GM21423 (cell line): ENCODE measurements around the gene LTB4R2.
A peak's percentile ranks its signal among the peaks of the same experiment; 100 is the strongest.

Source experiments
- ATAC-seq: cut with Tn5 transposase; IDR thresholded peaks from one replicate; pipeline ENCODE4 v1.9.1; 2021; ENCODE audit warnings: mild to moderate bottlenecking, moderate library complexity; ENCODE audit not compliant: unreplicated experiment

The LTB4R2 gene

DNA sequence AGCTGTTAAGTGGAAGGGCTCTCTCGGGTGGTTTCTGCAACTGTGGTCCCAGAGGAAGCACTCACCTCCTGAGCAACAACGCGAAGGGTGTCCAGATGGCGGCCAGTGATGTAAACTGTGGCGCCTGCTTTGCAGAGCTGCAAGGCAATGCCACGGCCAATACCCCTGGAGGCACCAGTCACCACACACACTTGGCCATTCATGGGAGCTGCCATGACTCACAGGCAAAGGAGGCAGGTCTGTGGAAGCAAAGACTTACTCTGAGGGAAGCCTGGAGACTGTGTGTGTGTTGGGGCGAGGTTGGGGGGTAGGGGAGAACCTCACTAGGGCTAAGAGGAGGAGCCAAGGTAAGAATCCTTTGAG, 11.1 kb upstream of the LTB4R2 start:
- ATAC-seq: no peak

DNA sequence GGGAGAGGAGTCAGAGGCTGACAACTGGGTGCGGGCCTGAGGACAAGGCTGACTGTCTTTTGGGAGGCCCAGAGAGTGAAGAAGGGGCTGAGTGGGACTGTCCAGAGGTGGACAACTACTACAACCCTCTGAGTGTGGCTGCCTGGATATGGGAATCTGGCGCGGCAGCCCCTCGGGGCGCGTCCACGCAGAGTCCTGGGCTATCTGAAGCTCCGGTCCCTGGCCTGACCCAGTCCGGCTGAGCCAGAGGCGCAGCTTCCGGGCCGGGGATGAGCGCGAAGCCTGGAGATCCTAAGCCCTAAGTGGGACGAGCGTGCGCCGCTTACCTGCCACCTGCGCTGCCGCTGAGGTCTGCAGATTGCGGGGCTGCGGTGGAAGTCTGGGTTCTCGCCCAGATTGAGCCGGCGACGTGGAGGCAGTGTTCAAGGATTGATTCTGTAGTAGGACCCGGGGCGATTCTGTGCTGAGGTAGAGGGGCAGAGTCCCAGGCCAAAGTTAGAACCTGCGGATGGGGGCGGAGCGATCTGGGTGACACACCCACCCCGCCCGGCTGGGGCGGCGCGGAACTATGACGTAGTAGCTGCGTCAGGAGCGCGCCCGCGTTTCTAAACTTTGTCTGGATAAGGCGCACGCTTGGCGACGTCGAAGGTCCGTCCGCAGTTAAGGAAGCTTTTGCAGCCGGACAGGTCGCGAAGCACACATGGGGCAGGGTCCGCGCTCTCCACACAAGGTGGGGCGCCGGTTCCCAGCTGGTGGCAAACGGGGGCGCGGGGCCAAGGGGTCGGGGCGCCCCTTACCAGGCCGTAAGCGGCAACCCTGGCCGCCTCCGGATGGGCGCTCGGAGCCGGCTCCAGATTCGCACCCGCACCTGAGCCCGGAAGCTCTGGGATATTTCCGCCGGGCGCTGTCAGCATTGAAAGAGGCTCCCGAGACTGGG, 10.4 kb upstream of the LTB4R2 start, which contains the start of the genes DHRS1 and NOP9:
Gene DHRS1, minus strand, starts transcription at position 526 of the 937 bp plus-strand sequence. CDS start 674 bp downstream, outside the sequence.
Gene NOP9, plus strand, starts transcription at position 596 of the 937 bp plus-strand sequence. Its CDS starts 105 bp downstream, at position 701.
- peak; percentile 53 for ATAC-seq

DNA sequence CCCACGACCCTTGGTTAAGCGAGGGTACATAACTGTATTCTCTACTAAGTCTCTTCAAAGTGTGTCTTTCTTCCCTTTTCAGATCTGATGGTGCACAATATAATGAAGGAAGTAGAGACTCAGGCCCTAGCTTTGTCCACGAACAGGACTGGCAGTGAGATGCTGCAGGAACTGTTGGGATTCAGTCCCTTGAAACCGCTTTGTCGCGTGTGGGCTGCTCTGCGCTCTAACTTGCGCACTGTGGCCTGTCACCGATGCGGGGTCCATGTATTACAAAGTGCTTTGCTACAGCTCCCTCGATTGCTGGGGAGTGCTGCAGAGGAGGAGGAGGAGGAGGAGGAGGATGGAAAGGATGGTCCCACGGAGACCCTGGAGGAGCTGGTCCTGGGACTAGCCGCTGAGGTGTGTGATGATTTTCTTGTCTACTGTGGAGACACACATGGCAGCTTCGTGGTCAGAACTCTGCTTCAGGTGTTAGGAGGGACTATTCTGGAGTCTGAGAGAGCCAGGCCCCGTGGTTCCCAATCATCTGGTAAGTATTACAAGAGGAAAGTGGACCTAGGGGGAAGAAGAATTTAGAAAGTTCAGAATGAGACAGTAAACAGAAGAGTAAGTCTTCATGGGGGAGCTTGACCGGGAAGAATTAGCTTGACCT, 9.5 kb upstream of the LTB4R2 start:
- no peak for ATAC-seq

DNA sequence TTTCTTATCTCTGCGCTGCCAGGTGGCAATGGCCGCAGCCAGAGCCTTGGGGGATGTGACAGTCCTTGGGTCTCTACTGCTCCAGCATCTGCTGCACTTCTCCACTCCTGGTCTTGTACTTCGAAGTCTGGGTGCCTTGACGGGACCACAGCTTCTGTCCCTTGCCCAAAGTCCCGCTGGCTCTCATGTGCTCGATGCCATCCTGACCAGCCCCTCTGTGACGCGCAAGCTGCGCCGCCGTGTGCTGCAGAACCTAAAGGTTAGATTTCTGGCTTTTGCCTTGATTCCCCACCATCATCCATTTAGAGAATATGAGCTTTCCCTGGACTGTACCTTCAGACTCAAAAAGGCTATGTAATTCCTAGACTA, 5.9 kb upstream of the LTB4R2 start:
- ATAC-seq: no peak

DNA sequence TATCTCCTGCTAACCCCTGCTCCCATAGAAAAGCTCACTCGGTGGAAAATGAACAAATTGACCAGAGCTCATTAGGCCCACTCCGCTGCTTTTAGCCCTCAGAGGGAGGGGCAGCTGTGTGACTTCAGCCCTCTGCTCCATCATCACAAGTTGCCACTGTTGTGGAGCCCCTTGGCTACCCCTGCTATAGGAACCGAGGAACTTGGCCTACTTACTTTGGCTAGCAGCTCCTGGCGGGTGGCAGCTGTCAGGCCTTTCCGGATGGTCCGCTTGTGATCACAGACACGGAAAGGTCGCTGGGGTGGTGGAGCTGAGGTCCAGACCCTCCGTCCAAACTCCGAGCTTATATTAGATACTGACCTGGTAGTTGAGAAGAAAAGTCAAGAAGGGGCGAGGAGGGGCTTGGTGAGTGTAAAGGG, 2.8 kb upstream of the LTB4R2 start:
- ATAC-seq: no peak

DNA sequence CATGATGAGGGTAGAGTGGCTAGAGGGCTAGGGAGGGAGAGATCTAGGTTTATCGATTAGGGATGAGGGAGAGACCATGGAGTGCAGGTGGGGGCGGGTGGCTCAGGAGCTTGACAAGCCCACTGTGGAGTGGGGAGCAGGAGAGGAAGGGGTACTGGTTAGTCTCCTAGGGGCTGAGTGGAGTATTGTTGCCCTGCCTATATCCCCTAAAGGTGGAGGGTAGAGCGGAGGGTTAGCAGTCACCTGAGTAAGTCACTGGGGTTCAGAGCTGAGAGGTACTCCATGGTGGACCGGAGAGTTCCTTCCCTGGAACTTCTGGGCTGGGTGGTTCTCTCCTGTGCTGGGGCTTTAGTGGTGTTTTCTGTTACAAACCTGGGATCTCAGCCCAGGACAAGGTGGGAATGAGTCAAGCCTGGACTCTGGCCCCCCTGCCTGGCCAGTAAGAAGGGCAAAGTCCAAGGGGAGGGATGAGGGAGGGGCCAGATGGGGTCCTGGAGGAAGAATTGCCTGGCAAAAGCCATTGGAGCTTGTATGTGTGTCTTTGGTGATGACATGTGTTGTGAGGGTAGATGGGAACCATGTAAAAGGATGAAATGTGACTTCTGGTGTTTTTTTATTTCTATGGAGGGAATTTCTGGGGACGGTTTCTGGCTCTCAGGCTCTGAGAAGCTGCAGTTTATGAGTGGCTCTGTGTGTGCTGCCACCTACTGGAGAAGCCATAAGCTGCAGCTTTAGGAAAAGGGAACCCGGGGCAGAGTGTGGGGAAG, 2.2 kb upstream of the LTB4R2 start, which contains the start of gene CIDEB:
Gene CIDEB, minus strand, starts transcription at position 403 of the 767 bp plus-strand sequence. Its CDS starts 119 bp downstream, at position 284.
- no peak for ATAC-seq

DNA sequence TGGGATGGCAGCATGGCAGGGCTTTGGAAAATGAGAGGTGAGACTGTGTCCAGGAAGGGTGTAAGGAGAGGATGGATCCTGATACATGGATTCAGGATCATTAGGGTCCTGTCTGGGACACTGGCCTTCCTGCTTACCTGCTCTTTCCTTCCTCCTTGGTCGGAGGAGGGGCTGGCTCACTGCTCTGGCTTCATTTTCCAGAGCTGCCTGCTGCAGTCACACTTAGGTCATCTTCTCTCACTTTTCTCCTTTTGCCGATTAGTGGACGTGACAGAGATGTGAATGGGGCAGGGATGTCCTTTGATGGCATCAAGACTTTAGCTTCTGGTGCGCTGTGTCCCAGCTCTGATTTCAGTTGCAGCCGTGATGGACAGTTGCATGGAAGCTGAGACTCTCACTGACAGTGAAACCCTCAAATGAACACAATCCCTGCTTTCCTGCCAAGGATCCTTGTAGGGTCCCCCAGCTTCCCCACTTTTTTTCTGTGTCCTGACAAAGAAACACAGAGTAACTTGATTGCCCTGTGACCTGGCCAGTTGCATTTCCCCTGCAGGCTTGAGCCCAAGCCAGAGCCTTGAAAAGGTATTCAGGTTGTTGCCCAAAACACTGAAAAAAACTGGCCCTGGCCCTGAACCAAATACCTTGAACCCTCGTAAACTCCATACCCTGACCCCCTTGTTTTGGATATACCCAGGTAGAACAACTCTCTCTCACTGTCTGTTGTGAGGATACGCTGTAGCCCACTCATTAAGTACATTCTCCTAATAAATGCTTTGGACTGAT, 1.4 kb upstream of the LTB4R2 start:
- no peak for ATAC-seq

DNA sequence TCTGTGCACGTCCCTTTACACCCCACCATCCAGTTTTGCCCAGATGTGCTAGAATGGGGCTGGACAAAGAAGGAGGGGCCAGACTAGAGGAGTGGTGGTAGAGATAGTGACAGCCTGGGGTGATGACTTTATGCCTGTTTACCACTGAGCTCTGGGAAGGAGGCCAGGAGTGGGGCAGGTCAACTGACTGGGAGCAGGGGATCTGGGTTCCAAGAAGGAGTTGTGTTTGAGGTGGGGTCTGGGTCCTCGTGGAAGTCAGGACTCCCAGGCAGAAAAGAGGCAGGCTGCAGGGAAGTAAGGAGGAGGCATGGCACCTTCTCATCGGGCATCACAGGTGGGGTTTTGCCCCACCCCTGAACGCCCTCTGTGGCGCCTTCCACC, 315 bp downstream of the LTB4R2 start:
- no peak for ATAC-seq

DNA sequence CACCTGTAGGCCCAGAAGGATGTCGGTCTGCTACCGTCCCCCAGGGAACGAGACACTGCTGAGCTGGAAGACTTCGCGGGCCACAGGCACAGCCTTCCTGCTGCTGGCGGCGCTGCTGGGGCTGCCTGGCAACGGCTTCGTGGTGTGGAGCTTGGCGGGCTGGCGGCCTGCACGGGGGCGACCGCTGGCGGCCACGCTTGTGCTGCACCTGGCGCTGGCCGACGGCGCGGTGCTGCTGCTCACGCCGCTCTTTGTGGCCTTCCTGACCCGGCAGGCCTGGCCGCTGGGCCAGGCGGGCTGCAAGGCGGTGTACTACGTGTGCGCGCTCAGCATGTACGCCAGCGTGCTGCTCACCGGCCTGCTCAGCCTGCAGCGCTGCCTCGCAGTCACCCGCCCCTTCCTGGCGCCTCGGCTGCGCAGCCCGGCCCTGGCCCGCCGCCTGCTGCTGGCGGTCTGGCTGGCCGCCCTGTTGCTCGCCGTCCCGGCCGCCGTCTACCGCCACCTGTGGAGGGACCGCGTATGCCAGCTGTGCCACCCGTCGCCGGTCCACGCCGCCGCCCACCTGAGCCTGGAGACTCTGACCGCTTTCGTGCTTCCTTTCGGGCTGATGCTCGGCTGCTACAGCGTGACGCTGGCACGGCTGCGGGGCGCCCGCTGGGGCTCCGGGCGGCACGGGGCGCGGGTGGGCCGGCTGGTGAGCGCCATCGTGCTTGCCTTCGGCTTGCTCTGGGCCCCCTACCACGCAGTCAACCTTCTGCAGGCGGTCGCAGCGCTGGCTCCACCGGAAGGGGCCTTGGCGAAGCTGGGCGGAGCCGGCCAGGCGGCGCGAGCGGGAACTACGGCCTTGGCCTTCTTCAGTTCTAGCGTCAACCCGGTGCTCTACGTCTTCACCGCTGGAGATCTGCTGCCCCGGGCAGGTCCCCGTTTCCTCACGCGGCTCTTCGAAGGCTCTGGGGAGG, 985 bp downstream of the LTB4R2 start, which contains the start of gene LTB4R:
Gene LTB4R, plus strand, starts transcription at position 857 of the 959 bp plus-strand sequence. CDS start 4,150 bp downstream, outside the sequence.
- ATAC-seq: peak; percentile 57

DNA sequence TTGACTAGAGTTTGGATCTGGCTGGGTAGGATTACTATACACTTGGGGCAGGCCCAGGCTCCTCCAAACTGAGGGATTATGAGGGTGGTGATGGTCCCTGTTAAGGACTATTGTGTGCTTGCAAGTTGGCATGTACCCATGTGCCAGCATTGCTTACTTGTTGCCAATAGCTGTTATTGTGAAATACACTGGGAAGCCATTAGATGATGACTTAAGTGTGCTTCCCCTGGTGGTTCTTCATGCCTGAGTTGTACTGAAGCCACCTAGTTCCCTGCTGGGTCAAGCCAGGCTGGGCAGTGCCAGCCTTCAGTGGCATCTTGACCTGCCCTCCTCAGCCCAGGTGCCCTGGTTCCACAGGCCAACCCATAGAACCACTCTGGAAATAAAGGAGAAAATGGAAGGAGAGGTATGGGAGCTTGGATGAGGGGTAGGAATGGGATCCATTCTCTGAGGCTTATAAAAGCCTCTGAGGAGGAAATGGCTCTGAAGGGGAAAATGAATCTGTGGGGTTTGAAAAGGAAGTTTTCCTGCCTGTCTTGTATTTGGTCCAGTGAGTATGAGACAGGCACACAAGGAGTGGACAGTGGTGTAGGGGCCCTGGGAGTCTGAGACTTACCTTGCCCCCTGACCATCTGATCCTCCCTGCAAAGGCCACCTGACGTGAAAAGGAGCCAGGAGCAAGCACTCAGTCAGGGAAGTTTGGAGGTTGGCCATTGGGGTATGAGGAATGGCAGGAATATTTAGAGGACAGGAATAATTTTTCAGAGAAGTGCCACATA, 2.1 kb downstream of the LTB4R2 start:
- no peak for ATAC-seq

DNA sequence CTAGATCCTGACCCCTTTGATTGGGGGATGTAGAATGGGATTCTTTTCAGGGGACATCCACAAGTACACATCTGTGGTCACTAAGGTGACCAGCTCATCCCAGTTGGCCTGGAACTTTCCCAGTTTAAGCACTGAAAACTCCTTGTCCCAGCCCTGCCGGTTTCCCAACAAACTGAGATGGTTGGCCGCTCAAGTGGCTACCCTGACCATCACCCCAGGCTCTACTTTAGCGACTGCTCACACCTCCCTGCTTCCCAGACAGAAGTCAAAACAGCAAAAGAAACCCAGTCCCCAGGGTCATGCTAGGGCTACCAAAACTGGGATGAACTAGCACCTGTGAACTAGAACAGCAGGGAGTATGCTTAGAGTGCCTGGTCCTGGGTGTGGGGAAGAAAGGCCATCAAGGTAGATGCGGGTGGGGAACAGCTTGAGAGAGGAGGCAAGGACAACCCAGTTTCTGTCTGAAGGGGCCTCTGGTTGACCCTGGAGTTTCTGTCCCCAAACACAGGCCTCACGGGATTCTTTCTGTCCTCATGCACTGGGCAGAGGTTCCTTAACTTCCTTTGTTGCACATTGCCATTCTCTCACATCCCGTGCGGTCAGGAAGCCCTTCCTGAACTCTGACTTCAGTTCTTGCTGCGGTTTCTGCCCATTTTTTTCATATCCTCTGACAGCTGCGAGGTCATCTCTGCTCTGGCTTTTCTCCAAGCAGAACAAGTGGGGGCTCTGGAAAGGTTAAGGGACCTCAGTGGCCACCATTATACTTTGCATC, 3.0 kb downstream of the LTB4R2 start:
- ATAC-seq: no peak

DNA sequence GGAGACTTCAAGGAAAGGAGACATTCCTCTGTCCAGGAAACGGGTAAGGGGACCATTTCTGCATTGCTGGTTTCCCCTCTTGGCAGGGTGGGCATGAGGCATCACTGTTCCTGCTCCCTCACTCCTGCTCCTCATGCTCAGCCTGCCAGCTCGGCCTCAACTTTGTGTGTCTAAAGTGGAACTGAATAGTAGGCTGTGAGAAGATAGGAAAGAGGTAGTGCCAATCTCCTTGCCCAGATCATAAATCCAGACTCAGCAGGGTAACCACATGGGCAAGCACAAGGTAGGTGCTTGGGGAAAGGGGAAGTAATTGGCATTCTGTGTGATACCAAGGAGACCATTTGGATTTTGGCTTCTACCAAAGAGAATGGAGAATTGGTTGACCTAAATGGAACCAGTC, 4.0 kb downstream of the LTB4R2 start:
- no peak for ATAC-seq

DNA sequence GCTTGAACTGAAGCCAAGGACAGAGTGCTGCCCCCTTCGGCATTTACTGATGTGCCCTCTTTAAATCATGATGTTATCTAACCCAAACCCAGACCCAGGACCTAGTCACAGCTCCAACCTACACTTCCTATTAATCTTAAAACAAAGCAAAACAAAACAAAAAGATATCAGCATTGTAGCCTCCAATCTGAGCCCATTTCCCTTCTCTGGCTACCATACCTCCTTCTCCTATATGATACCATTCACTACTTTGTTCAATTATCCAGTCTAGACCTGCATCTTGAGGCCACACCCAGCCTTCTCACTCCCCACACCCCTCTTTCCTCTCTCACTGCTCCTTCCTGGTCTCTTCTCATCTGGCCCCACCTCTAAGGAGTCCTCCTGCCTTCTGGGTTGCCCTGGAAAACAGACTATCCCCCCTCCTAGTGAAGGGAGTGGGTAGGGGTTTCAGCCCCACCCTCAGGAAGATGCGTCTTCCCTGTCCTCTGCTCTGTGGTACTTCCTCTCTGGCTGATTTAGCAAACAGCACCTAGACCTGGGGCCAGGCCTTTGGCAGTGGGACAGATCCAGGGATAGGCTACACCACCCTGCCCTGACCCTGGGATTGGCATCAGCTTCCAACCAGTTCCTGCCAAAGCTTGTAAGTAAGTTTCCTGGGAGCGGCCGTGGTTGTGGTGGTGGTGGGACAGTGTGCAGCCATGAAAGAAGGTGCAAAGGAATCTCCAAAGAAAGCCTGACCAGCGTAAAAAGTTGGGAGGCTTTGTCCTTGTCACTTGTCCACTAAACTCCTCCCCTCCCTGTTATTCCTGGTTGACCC, 4.6 kb downstream of the LTB4R2 start:
- ATAC-seq: no peak

DNA sequence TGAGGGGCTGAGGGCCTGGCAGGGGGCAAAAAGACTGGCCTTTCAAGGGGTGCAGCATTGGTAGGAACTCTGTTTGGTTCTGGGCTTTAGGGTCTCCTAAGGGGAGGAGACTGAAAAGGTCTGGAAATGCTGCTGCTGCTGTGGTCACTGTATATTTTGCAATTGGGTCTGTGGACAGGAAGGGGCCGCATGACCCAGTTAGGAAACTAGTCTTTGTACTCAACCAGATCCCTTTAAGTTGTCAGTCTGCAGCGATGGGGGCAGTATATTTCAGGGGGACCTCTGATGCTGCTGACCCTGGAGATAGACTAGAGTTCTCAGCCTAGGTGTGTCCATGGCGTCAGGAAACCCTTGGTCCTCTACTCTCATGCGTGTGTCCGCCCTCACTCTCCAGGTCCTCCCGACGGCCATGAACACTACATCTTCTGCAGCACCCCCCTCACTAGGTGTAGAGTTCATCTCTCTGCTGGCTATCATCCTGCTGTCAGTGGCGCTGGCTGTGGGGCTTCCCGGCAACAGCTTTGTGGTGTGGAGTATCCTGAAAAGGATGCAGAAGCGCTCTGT, 5.4 kb downstream of the LTB4R2 start:
- no peak for ATAC-seq

DNA sequence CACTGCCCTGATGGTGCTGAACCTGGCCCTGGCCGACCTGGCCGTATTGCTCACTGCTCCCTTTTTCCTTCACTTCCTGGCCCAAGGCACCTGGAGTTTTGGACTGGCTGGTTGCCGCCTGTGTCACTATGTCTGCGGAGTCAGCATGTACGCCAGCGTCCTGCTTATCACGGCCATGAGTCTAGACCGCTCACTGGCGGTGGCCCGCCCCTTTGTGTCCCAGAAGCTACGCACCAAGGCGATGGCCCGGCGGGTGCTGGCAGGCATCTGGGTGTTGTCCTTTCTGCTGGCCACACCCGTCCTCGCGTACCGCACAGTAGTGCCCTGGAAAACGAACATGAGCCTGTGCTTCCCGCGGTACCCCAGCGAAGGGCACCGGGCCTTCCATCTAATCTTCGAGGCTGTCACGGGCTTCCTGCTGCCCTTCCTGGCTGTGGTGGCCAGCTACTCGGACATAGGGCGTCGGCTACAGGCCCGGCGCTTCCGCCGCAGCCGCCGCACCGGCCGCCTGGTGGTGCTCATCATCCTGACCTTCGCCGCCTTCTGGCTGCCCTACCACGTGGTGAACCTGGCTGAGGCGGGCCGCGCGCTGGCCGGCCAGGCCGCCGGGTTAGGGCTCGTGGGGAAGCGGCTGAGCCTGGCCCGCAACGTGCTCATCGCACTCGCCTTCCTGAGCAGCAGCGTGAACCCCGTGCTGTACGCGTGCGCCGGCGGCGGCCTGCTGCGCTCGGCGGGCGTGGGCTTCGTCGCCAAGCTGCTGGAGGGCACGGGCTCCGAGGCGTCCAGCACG, 6.1 kb downstream of the LTB4R2 start:
- no peak for ATAC-seq

DNA sequence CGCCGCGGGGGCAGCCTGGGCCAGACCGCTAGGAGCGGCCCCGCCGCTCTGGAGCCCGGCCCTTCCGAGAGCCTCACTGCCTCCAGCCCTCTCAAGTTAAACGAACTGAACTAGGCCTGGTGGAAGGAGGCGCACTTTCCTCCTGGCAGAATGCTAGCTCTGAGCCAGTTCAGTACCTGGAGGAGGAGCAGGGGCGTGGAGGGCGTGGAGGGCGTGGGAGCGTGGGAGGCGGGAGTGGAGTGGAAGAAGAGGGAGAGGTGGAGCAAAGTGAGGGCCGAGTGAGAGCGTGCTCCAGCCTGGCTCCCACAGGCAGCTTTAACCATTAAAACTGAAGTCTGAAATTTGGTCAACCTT, 6.6 kb downstream of the LTB4R2 start:
- no peak for ATAC-seq
